GM21529 (cell line): ENCODE results near the gene SPATA3.
A peak's percentile ranks its signal among the peaks of the same experiment; 100 is the strongest.

Experiments
- ATAC-seq: cut with Tn5 transposase; IDR thresholded peaks from one replicate; pipeline ENCODE4 v1.9.1; 2021; ENCODE audit not compliant: unreplicated experiment

Gene SPATA3

DNA sequence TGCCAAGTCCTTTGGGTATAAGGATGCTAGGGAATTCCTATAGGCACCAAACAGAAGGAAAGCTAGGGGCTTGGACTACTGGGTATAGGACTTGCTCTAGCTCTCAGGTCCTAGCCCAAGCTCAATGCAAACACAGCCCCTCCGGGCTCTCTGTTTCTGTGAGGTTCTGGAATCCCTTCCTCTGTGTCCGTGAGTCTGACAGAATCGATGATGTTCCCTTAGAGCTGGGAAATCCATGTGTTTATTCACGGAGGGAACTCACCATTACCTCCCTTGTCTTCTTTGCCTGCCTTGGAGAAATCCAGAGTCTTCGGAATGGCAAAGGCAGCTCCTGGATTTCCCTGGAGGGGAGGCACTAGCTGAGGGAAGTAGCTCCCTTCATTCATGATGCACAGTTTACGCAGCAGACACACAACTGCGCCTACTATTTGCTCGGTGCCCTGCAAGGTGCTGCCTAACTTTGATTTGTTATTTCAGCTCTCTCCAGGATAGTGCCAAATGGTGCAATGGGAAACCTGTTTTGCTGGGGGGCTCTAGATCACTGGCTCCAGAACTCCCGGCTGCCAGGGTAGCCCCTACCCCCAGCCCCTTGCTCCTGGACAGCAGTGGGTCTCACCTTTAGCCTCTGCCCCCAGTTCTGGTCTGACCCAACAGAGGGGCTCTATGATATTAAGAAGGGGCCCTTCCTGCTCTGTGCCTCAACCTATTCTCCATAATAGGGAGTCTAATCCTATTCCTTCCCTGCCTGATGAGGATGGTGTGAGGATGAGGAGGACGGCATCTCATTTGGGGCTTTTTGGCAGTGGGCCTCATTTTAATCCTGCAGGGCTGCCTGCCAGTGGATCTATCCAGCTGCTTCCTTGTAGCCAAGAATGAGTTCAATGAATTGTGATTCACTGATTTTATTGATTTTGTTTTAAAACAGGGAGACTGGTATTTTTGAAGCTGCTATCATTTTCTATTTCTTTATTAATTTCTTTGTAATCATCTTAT is 52.3 kb downstream of the SPATA3 start:
- no peak for ATAC-seq

DNA sequence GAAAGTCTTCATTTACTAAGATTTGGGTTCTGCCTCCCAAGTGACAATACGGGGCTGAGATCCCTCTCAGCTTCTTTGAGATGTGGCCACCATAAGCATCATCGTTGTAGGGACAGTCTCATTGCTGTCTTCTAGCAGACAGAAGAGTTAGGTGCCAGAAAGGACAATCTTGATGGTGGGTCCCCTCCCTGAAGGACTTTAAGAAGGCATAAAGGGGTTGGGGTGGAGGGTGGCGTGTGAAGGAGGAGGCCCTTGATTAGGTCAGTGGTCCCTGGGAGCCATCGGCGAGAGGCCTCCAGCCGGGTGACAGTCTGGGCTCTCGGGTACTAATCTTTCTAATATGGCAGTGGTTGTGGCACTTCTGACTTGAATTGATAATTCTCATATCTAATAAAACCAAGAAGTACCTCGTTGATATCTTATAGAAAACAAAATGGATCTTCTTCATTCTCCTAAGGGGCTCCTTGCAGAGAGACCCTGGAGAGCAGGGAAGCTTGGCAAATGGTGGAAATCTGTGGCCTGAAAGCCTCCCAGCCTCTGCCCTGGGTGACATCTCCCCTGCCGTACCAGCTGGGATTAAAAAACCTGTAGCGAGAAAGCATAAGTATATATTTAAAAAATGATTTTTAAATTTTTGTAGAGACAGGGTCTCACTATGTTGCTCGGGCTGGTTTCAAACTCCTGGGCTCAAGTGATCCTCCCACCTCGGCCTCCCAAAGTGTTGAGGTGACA is 53.5 kb downstream of the SPATA3 start:
- no peak for ATAC-seq

DNA sequence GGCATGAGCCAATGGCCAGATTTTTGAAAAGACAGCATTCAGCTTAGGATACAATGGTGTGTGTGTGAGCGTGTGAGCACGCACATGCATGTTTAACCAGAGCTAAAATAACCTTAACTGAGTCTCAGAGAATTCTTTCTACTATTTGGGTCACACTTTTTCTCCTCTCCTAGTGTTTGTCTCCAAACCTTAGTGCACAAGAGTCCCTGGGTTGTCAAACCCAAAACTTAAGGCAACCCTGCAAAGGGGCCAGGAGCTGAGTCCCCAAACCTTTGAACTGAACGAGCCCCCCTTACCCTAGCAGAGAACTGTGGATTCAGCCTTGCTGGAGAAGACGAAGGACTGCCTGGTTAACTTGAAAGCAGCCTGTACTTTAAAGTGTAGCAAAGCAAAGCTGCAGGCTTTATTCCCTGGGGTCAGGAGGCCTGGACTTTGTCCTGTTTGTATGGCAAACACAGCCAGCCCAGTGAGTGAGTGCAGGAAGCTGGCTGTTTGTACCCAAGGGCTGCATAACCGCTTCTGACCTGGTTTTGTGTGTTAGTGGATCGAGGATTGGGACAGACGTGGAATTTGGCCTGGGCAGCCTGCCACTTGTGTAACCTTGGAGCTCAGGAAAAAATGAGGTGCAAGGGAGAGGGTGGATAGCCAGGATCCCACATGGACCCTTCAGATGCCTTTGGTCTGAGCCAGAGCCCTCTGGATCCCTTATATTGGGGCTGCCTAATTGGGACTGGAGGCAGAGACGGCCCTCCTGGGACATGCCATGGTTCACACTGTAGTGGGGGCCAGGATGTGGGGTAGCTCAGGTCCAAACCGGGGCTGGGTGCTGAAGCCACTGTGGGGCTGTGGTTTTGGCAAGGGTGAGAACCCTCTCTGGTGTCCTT is 54.3 kb downstream of the SPATA3 start:
- ATAC-seq, result no peak

DNA sequence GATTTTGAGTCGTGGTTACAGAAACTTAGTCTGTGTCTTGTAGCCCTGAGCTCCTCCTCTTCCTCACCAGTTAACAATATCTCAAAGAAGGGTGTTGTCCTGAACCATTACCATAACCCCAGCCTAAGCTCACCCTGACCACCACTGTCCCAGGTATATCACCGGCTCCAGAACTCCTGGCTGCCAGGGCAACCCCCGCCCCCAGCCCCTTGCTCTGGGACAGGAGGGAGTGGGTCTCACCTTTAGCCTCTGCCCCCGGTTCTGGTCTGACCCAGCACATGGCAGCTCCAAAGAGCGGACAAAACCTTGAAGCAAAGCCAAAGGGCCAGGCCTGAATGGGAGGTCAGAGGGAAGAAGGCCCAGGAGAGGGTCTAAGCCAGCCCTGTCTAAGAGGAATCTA is 55.2 kb downstream of the SPATA3 start:
- no peak for ATAC-seq

DNA sequence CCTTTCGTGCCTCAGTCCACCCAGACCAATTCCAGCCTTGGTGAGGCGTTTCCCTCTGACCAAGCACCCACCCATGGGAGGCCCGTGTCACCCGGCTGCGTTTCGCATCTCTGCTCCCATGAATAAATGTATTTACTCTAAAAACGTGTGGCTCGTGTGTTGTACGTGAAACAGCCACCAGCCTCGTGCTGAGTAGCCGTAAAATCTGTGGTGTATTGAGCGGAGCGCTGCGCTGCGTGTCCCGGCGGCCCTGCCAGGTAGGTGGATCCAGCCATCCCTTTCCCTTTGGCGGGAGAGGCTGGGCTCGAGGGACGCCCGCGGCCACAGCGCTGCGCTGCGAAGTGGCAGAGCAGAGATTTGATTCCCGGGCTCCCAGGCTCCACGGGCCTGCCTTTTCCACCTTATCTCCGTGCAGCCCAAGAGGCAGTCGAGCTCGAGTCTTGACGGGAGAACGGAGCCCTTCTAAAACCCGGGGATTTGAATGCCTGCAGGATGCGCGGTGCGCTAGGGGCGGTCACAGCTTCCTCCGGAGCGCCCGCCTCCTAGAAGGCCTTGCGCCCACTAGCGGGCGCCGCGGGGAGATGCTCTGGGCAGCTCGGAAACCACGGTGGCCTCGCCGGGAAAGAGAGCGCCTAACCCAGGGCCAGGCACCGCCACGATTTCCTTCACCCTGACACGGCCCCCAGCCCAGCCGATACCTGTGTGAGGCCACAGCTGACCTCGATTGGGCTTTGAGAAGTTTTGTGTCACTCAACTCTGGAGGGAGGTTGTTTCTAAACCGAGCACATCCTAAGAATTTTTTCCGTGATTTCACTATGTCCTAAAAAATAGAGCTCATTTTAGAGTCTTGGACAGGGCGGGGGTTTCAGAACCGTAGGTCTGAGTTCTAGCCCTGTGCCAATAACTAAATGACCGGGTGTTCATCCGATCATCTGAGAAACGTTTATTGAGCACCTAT is 56.9 kb downstream of the SPATA3 start:
- ATAC-seq, result peak; percentile 61

DNA sequence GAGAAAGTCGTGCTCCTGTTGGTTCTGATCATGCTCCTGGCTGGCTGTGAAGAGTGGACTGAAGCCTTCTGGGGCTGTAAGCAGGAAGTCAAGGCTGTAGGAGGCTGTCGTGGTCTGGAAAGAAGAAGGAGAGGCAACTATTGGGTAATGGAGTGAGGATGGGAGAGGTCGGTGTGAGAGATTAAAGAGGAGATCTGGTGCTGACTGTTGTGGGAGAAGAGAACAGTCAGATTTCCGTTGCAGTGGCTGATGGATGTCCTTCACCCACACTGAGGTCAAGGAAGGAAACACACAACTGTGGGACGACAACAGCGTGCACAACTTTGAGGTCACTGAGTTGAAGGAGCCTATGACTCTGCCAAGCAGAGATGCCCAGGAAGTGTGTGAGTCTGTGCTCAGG is 57.9 kb downstream of the SPATA3 start:
- ATAC-seq, result no peak

DNA sequence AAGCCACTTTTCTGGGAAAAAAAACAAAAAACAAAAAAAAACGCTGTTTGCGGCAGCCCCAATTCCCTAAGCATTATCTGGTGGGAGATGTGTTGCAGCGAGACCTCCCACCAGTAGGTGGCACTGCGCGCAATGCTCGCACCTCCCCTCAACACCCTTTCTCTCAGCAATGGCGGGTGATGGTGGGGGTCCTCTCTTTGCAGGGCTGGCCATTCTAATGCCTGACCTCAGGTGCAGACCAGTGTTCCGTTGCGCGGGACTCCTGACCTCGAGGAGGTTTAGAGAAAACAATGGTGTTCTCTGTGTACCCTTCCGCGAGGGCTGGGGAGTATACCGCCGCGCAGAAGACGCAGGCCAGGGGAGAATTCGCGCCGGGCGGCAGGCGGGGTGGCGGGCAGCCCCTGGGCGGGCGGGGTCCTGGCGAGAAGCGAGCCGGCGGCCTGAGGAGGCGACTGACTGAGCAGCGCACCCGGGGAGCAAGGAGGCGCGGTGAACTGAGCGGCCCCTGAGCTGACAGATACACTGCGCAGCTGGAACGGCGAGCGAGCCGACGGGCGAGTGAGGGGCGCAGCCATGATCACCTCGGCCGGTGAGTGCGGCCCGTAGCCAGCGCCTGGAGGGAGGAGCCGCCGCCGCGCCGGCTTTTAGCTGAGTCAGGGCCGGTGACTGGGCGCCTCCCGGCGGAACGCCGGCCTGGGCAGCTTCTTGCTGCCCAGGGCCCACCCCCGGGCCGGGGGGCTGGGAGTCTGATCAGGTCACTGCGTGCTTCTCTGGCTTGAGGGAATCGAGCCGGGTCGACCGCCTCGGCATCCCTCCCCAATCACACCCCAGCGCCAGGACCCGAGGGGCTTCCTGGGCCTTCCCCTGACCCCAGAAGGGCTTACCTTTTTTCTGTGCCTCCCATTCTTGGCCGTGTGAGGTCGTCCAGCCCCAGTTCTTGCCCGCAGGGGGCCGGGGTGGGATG is 60.8 kb downstream of the SPATA3 start, which contains the start of gene PSMD1:
PSMD1 (plus strand) TSS at position 415 of the 964 bp plus-strand sequence; CDS start at position 574, 159 bp downstream.
- ATAC-seq, result peak; percentile 80

DNA sequence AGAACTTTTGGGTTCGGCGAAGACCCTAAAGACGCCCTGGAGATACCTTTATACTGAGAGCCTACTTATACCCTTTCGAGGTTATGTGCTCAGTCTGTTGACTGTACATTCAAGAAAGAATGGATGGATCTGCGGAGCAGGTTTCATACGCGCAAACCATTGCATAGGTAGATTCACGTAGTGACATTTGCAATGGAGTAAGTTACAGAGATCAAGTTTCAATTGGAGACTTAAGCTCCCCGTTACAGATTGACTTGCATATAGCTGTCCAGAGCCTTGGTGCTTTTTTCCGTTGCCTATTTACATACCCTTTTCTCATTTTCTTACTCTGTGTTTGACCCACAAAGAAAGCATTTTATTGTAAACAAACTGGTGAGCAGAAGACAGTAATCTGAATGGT is 61.7 kb downstream of the SPATA3 start:
- no peak for ATAC-seq
